HG03520 (cell line): Measurements from ENCODE around the gene ATP6V1B1.

Experiments
- ATAC-seq: cut with Tn5 transposase; IDR thresholded peaks from one replicate; pipeline ENCODE4 v1.9.1; 2021; ENCODE audit warnings: mild to moderate bottlenecking, moderate library complexity; ENCODE audit not compliant: unreplicated experiment

The ATP6V1B1 gene

DNA sequence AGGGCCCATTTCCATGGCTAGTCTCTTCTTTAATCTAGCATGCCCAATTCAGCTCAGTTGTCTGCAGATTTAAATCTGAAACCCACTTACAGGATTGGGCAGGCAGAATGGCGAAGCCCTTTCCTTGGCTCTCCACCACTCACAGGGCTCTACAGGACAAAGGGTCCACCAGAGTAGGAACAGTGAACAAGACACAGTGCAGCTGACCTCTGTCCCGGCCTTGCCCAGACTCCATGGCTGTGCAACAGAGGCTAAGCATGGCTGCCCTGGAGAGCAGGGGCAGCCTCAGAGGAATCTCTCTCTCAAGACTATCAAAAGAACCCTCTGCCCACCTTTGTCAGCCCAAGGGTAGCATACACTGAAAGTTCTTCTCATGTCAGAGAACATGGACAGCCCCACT lies 9.7 kb upstream of the ATP6V1B1 start:
- no peak for ATAC-seq

DNA sequence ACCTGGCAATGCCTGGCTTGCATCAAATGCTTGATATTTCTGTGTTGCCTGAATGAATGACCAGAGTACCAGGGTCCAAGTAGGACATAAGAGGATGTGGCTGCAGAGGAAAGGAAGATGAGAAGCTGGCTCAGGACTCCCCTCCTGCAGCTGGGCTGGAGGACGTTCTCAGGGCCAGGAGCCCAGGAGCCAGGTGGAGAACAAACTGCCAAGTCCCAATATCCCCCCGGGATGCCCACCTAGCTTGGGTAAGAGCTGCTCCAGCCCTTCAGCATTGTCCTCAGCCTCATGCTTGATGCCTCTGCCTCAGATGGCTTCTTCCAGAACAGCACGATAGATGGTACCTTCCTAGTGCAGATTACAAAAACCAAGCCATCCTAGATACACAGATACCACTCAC lies 8.6 kb upstream of the ATP6V1B1 start:
- no peak for ATAC-seq

DNA sequence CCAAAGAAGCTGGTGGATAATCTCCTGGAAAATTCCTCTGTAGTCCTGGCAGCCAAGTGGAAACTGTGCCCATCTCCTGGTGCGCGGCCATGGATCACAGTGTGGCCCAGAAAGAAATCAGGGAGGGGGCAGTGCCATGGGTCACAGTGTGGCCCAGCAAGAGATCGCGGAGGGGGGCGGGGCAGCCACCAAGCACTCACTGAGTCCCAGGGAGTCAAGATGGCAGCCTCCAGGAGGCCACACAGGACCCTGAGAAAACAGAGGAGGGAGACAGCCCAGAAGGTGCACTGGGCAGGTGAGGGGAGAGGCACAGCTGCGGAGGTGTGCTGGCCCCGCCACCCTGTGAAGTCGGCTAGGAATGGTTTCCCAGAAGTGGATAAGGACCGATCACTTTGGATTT lies 8.1 kb upstream of the ATP6V1B1 start:
- no peak for ATAC-seq

DNA sequence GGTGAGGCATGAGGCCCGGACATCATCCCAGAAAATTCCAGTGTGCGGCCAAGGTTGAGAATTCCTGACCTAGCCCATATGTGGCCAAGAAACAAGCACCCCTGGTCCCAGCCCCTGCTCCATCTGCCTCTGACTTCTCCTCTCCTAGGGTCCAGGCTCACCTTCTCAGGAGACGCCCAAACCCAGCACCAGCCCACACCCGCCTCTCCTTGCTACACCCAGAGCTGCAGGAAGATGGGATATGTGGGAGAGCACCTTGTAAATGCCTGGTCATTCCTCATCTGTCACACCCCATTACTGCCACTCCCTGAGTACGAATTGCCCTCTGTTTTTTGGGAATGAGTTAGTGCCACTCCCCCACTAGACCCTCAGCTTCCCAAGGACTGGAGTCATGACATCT lies 7.3 kb upstream of the ATP6V1B1 start:
- ATAC-seq, result no peak

DNA sequence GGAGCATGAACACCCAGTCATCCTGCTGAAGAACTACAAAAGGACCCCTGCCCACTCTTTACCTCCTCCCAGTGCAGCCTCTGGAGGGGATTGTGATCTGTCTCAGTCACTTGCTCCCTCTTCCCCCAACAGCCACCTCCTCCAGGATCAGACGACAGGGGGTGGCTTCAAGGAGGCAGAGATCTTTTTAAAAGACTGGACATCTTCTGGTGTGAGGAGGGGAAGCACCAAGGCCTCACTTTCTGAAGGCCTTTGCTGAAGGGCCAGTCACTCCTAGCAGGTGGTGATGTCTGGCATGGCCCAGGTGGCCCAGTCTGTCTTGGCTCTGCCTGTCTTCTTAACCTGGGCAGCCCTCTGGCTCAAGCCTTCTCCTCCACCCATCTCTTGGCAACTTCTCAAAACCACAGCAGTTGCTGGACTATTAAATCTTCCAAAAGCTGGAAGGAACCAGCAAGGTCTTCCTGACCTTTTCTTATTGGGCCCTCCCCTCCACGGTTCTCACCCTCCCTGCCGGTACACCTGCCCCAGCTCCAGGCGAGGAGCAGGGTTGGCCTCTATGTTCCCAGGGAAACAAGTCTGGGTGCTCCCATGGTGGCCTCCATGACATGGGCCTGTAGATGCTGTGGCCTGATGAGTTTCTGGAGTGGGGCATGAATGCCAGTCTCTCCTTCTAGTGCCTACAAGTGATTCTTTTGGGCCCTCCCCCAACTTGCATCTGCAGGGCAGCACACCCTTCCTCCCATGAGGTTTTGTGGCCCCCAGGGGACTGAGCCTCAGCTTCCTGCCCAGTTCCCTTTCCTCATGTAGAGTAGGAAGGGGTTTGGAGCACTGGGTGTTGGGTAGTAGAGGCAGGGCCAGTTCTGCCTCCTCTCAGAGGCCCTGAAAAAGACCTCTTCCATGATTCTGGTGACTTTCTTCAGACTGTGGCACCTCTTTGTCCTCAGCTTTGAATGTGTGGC lies 5.0 kb upstream of the ATP6V1B1 start:
- ATAC-seq, result no peak

DNA sequence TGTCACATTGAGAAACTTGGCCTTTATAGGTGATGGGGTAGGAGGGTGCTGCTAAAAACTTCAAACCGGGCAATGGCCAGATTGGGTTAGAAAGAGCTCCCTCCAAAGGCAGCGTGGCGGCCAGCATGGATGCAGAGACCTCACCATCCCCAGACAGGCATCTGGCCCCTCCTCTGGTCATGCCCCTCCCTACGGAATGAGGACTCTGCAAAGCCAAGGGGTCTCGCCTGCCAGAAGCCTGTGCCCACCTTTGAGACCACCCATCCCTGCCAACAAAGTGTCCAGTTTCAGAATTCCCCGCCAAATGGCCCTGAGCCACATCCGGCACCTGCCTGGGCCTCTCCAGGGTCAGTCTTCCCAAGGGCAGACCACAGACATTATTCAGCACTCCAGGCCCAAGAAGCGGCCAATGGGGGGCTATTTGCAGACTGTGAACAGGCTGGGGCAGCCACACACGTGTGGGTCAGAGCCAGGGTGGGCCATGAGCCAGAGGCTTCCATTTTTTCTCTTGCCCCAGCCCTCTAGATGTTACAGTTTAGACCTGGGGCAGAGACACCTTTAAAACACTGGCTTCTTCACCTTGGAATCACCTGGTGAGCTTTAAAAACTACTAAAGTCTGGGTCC lies 4.2 kb upstream of the ATP6V1B1 start:
- no peak for ATAC-seq

DNA sequence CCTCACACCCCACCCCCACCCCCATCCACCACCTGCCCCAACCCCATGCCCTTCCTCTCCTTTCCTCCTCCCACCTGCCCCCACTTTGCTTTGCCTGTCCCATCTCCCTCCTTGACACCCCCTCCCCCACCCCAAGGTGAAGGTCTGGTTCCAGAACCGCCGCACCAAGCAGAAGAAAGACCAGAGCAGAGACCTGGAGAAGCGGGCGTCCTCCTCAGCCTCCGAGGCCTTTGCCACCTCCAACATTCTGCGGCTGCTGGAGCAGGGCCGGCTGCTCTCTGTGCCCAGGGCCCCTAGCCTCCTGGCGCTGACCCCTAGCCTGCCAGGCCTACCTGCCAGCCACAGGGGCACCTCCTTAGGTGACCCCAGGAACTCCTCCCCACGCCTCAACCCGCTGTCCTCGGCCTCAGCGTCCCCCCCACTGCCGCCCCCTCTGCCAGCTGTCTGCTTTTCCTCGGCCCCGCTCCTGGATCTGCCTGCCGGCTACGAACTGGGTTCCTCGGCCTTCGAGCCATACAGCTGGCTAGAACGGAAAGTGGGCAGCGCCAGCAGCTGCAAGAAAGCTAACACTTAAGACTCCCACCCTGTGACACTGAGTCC lies 3.0 kb upstream of the ATP6V1B1 start:
- ATAC-seq, result no peak

DNA sequence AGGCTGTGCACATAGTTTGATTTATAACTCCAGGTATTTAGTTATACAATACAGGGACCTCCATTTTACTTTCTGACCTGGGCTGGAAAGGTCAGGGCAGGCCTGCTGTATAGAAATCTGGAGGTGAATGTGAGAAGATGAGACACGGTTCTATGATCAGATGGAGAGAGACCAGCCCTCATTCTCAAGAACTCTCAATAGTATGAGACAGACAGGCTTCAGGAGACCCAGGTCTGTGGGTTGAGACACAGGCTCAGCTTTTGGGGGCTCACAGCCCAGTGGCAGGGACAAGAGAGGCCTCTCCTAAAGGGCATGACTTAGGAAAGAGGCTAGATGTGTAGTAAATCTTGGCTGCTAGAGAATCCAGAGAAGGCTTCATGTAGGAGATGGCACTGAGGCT lies 719 bp upstream of the ATP6V1B1 start:
- no peak for ATAC-seq

DNA sequence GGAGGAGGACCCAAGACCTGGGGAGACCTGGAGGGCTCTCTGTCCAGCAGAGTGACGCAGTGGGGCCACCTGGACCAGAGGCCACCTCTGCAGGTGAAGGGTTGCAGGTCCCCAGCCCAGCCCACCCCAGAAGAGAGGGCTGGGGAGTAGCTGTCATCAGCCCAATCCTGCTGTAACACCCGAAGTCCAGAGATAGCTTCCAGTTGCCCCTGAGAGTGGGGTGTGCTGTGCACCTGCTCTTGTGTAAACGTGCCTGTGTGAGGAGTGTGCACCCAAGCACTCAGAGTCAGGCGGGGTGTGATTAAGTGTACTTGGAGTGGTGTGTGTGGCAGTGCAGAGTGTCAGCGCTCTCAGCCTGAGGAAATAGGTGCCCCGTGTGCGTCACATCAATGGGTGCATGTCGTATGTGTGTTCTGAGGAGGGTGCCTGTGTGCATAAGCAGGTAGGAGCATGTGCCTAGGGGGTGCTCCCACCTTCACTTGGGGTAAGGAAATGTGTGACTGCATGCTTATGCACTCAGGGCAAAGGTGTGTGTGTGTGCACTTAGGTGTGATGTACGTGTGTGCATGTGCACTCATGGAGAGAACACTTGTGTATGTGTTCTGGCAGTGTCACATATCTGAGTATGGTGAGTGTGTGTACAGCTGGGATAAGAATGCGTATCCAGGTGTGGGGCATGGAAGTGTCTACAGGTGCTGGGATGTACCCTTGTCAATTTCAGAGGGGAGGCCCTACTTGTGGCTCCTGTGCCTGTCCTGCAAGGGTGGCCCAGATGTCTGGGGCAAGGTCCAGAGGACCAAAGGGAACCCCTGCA lies 672 bp downstream of the ATP6V1B1 start:
- ATAC-seq, result no peak

DNA sequence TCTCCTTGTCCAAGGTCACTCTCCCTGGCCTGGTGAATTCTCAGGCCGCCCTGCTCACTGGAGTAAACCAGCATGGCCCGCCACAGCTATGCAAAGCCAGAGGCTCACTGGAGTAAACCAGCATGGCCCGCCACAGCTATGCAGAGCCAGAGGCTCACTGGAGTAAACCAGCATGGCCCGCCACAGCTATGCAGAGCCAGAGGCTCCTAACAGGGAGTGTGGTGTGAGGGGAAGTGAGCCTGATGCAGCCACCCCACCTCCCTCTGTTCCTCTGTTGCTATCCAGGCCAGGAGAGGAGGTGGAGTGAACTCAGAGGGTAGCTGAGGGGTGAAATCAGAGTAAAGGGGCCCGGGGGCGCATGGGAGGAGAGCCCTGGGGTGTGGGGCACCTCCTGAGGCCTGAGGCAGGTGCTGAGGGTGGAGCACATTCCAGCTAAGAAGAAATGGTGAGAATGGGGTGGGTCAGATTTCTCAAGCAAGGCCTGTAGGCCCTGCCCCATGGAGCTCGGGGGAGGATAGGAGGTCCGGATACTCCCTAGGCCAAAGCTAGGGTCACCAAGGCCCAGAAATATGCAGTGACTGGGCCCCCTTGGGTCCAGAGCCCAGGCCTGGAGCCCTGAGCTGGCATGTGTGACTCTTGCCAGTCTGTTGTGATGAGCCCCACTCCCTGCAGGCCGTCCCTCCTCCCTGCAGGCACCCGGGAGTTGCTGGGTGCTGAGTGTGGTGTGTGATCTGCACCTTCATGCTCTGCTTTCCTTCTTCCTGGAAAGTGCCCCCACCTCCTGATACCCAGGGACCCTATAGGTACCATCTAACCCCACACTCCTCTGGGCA lies 1.5 kb downstream of the ATP6V1B1 start:
- no peak for ATAC-seq

DNA sequence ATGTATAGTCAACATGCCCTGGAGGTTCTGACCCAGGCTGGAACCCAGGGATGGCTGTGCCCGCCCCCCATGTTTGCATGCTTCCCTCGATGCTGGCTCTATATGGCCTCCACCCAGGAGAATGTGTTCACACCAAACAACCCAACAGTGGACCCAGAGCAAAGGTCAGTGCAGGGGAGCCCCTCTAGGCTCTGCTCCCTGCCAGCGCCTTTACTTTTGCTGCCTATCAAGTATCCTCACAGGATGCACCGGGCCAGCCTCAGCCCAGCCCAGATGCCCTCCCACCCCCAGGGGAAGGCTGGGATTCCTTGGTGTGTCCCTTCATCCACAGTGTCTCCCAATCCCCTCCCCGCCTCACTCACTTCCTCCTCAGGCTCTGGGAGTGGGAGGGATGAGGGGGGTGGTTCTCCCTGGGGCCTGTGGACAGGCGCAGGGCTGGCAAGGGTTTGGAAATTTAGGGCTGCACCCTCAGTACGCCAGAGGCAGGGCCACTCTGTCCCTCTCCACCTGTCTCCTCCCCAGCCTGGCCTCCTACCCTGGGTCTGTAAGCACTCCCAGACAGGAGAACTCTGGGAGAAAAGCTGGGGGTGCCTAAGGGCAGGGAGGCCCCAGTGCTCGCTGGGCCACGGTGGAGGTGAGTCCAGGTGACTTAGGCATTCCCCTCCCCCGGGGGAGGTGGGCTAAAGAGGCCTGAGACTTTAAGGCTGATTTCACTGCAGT lies 2.3 kb downstream of the ATP6V1B1 start:
- ATAC-seq, result no peak

DNA sequence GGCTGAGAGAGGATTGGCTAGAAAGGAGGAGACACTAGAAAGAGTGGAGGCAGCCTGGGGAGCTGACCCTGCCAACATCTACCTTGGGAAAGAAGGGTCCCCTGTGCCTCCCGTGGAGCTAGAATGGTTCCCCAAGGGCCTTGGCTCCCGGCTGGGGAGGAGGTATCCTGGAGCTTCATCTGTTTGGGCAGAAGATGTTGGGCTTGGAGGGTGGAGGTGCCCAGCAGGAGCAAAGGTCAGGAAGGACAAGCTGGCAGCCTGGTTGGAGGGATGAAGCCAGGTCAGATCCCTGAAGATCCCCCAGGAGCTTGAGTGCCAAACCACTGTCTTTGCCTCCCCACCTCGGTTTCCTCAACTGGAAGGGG lies 2.9 kb downstream of the ATP6V1B1 start:
- ATAC-seq, result no peak

DNA sequence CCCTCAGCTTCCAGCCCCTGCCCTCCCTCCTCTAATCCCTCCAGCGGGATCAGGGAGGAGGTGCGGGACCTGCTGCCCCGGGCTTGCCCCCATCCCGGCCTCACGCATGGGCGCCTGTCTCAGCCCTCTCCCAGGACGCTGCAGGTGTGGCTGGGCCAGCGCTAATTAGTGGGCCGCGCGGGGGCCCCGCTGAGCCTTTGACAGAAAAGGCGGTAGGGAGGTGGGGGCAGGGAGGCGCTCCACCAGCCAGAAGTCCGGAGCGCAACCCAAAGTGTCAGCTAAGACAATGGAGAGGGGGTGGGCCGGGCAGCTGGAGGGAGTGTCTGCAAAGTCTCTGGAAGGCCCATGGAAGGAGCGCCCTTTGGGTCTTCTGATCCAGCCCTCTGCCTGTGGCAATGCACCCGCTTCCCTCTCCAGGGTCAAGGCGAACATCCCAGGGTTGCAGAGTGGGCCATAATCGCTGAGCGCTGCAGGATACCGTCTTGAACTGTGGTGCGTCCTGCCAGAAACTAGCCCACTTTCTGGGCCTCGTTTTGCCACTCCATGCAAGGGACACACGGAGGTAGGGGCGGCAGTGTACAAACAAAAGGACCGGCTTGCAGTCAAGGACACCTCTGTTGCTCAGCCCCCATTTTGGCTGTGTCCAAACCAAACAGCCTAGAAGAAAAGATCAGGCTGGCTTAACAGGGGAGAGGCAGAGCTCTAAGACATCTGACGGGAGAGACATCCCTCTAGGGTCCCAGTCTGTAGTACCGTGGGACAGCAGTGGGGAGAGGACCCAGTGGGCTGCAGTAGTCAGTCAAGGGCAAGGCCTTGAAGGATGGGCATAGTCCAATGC lies 3.5 kb downstream of the ATP6V1B1 start:
- no peak for ATAC-seq

DNA sequence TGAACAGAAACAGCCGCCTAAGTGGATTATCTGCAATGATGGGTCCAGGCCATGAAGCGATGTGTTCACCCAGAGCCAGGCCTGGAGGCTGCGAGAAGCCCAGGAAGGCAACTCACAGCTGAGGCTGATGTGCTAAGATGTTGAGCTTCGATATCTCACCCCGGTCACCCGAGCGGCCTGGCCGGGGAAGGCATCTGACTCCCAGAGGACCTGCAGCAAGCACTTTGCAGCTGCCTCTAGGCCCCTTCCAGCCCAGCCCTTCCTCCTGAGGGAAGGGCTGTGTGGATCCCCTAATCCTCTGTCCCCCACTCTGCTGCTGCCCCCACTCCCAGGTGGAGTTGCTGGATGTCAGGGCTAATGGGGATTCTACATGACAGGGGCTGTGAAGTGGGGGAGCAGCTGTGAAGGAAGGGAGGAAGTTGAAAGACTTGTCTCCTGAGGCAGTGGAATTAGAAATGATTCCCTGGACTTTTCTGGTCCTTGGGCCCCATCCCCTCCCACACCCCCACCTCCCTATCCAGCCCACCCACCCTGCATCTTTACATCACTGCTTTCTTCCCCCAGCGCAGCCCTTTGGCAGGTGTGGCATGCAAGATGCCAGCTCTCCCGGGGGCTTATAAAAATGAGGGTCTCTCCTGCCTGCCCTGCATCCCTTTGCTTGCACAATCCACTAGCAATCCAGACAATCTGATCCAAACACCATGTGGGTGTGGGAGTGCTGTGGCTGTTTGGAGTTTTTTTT lies 4.3 kb downstream of the ATP6V1B1 start:
- ATAC-seq, result no peak

DNA sequence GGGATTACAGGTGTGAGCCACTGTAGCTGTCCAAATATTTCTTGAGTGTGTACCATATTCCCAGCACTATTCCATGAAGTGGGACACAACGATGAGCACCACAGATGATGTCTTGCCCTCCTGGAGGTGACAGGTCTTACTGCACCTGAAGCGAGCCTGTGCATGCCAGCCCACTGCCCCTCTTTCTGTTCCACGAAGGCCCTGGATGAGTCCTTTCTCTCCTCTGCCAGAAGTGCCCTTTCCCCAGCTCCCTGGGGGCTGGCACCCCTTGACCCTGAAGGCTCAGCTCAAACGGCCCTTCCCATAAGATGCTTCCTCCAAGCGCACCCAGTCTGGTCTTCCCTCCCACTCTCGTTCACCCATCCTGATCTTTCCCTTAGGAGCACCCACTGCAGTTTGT lies 5.5 kb downstream of the ATP6V1B1 start:
- no peak for ATAC-seq

DNA sequence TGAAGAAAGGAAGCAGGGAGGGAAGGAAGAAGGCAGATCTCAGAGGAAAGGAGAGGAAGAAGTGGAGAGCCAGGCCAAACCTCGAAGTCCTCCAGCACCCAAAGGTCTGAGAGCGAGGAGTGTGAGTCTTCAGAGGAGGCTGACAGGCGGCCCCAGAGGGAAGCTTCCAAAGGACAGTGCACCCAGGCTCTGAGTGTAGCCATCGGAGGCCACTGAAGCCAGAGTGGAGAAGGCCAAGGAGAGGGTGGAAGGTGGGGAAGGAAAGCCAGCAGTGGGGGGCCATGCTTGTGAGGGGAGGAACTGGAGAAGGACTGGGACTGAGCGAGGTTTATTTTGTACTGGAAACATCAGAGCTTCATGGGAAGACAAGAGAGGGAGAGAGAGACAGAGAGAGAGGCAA lies 6.0 kb downstream of the ATP6V1B1 start:
- ATAC-seq, result no peak

DNA sequence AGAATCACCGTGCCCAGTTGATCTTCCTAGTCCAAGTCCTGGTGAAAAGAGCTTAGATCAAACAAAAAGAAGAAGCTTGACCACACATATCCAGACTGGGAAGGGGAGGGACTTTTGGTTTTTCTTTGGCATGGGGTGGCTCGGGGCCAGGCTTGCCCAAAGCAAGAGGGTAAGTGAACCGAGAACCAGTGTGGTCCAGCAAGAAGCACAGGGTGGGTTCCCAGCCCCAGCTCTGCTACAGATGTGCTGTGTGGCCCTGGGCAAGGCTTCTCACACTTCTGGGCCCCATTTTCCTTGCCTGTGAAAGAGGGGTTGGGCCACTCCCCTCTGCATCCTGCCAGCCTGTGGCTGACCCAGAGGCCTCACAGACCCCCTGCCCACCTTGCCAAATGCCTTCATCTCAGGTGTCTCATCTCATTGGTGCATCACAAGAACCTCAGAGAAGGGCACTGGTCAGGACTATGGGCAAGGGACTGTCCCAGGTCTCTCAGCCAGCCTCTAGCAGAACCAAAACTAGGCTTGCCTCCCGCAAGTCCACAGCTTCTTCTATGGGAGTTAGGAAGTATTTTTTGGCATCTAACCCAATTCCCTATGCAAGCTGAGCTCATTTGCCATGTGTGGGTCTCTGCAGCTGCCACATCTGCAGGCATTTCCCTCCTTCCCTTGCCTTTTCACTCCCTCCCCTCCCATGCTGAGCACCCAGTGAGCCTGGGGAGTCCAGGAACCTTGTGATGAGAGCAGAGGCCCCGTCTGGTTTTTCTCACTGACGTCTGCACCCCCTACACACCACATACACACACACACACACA lies 6.9 kb downstream of the ATP6V1B1 start:
- ATAC-seq, result no peak
